IMR-90 (cell line): ENCODE data around the gene ACSL1. TPM values are rescaled to one million over a fixed set of nuclear protein-coding genes. Genes with fewer than 3 reads are reported as not detected.

Source experiments
- ATAC-seq: fragments of 200-7000 bp; cut with Tn5 transposase; 2 replicates; pipeline ENCODE4 v1.9.1; 2020; ENCODE audit warnings: low read depth, mild to moderate bottlenecking, moderate library complexity
- BruUV-seq: library from RNA; stranded (reverse); fragments of 400-500 nt; replicated peaks from 2 replicates; lab custom pipeline; 2021; lab: Mats Ljungman, UMichigan
- CTCF ChIA-PET: fragments of 300-600 bp; formaldehyde crosslinking; extraction: SDS; loops from one replicate; lab custom pipeline; 2021; ENCODE audit warnings: antibody characterized with exemption; lab: Yijun Ruan, JAX
- POLR2A ChIA-PET: fragments of 300-600 bp; sonication (Branson Sonifier 250); formaldehyde crosslinking; loops from one replicate; lab custom pipeline; 2022; ENCODE audit warnings: antibody characterized with exemption; ENCODE audit not compliant: unreplicated experiment; lab: Charles Lee
- DNase-seq: peaks from one replicate; pipeline ENCODE4 v3.0.0; 2013
- H2AFZ ChIP-seq: replicated peaks from 2 replicates; pipeline ENCODE3; 2013; ENCODE audit warnings: low read length, mild to moderate bottlenecking; ENCODE audit not compliant: poor library complexity
- H2AK5ac ChIP-seq: 2 replicates; pipeline ENCODE4 v1.6.1; 2013; ENCODE audit warnings: low read depth, low read length, inconsistent platforms
- H2AK9ac ChIP-seq: replicated peaks from 2 replicates; pipeline ENCODE3; 2013; ENCODE audit warnings: mild to moderate bottlenecking, low read depth, low read length, moderate library complexity; ENCODE audit not compliant: poor library complexity
- H2BK120ac ChIP-seq: 2 replicates; pipeline ENCODE4 v1.6.1; 2013; ENCODE audit warnings: low read depth, low read length, inconsistent platforms
- H2BK15ac ChIP-seq: 3 replicates; pipeline ENCODE4 v1.6.1; 2013; ENCODE audit warnings: low read depth, low read length, inconsistent platforms
- H2BK20ac ChIP-seq: 2 replicates; pipeline ENCODE4 v1.6.1; 2013; ENCODE audit warnings: low read depth, mild to moderate bottlenecking, inconsistent platforms, low read length, moderate library complexity
- H2BK5ac ChIP-seq: 2 replicates; pipeline ENCODE4 v1.6.1; 2013; ENCODE audit warnings: mild to moderate bottlenecking, low read depth, low read length, inconsistent platforms; ENCODE audit not compliant: poor library complexity, severe bottlenecking
- H3K14ac ChIP-seq: replicated peaks from 2 replicates; pipeline ENCODE4 v1.6.1; 2013; ENCODE audit warnings: low read depth, low read length, inconsistent platforms
- H3K18ac ChIP-seq: 2 replicates; pipeline ENCODE4 v1.6.1; 2013; ENCODE audit warnings: low read depth, low read length, control low read depth
- H3K23ac ChIP-seq: 2 replicates; pipeline ENCODE4 v1.6.1; 2013; ENCODE audit warnings: low read depth, low read length, inconsistent platforms
- H3K27ac ChIP-seq: 2 replicates; pipeline ENCODE4 v1.5.1; 2013; ENCODE audit warnings: mild to moderate bottlenecking, control low read depth, low read length; ENCODE audit not compliant: insufficient read depth
- H3K27me3 ChIP-seq: 2 replicates; pipeline ENCODE4 v1.6.1; 2013; ENCODE audit warnings: low read length; ENCODE audit not compliant: control insufficient read depth, insufficient read depth
- H3K36me3 ChIP-seq: 2 replicates; pipeline ENCODE4 v1.6.1; 2013; ENCODE audit warnings: low read length, mixed read lengths; ENCODE audit not compliant: control insufficient read depth, insufficient read depth
- H3K4ac ChIP-seq: 2 replicates; pipeline ENCODE4 v1.6.1; 2013; ENCODE audit warnings: low read depth, low read length, inconsistent platforms
- H3K4me1 ChIP-seq: 2 replicates; pipeline ENCODE4 v1.6.1; 2013; ENCODE audit warnings: low read length, mixed read lengths; ENCODE audit not compliant: control insufficient read depth, insufficient read depth
- H3K4me2 ChIP-seq: 2 replicates; pipeline ENCODE4 v1.6.1; 2013; ENCODE audit warnings: low read depth, mild to moderate bottlenecking, control low read depth, low read length, moderate library complexity
- H3K4me3 ChIP-seq: 2 replicates; pipeline ENCODE4 v1.5.1; 2013; ENCODE audit warnings: low read depth, mild to moderate bottlenecking, control low read depth, low read length, moderate library complexity; ENCODE audit not compliant: insufficient read depth
- H3K56ac ChIP-seq: 2 replicates; pipeline ENCODE4 v1.6.1; 2013; ENCODE audit warnings: low read length, inconsistent platforms; ENCODE audit not compliant: insufficient read depth; ENCODE audit errors: extremely low read depth
- H3K79me1 ChIP-seq, 2 experiments: 2 replicates each; pipeline ENCODE4 v1.6.1; 2013; ENCODE audit warnings: low read length in 2 of 2, inconsistent platforms in 1 of 2, low read depth in 1 of 2
- H3K9ac ChIP-seq: 2 replicates; pipeline ENCODE4 v1.6.1; 2013; ENCODE audit warnings: low read depth, low read length, control low read depth
- H3K9me1 ChIP-seq: 2 replicates; pipeline ENCODE4 v1.6.1; 2013; ENCODE audit warnings: low read length, inconsistent platforms; ENCODE audit not compliant: insufficient read depth
- H3K9me3 ChIP-seq: 2 replicates; pipeline ENCODE4 v1.6.1; 2013; ENCODE audit warnings: low read length; ENCODE audit not compliant: control insufficient read depth, insufficient read depth
- H4K20me1 ChIP-seq: 2 replicates; pipeline ENCODE4 v1.6.1; 2013; ENCODE audit warnings: low read length, inconsistent platforms; ENCODE audit not compliant: insufficient read depth
- H4K5ac ChIP-seq: 2 replicates; pipeline ENCODE4 v1.6.1; 2013; ENCODE audit warnings: mild to moderate bottlenecking, low read depth, low read length, control low read depth
- H4K8ac ChIP-seq, 2 experiments: 2 replicates each; pipeline ENCODE4 v1.6.1; 2013; ENCODE audit warnings: low read depth in 2 of 2, low read length in 2 of 2, control low read depth in 1 of 2, inconsistent platforms in 1 of 2
- H4K91ac ChIP-seq: 2 replicates; pipeline ENCODE4 v1.6.1; 2013; ENCODE audit warnings: low read depth, low read length, inconsistent platforms; ENCODE audit not compliant: insufficient read depth
- MAZ ChIP-seq: IDR thresholded peaks from 2 replicates; pipeline ENCODE4 v1.6.1; 2012; ENCODE audit warnings: low read depth, mild to moderate bottlenecking, low read length, improper control_type of control experiment, moderate library complexity, borderline replicate concordance
- NFE2L2 ChIP-seq: fragments of 150-350 bp; IDR thresholded peaks from 2 replicates; pipeline ENCODE4 v1.6.1; 2016; ENCODE audit warnings: low read depth, mild to moderate bottlenecking, low read length
- WGBS, 2 experiments: methylation state at CpG; one replicate each; pipeline versions ENCODE4 v1.1.5 to v1.1.7; 2013; ENCODE audit warnings: missing lambda C conversion rate in 2 of 2; ENCODE audit not compliant: insufficient read length in 1 of 2; ENCODE audit errors: extremely low coverage in 2 of 2; 5-methylcytosine and 5-hydroxymethylcytosine counted together
- dilution Hi-C: fragments of 300-500 bp; cut with HindIII; formaldehyde crosslinking; loops from one replicate; pipeline ENCODE4 v1.14.3; 2018; ENCODE audit warnings: low sequenced_read_pairs; ENCODE audit not compliant: unreplicated experiment
- in situ Hi-C: fragments of 300-500 bp; cut with MboI; formaldehyde crosslinking; loops from 3 replicates; pipeline ENCODE4 v1.14.3; 2019; ENCODE audit warnings: low sequenced_read_pairs, inconsistent platforms, mixed read lengths
- intact Hi-C: fragments of 100-400 bp; cut with micrococcal nuclease; formaldehyde crosslinking; loops from 2 replicates; pipeline ENCODE4 v1.10.0; 2022
- polyA plus RNA-seq, 3 experiments: library from polyadenylated mRNA; depleted of rRNA; stranded (reverse); fragments of >200 nt; gene quantifications; 2 replicates each; pipeline ENCODE4 v1.2.3, GENCODE V29; 2012; ENCODE audit warnings: low replicate concordance in 1 of 3
- total RNA-seq: library from RNA; depleted of rRNA; stranded (reverse); fragments of >200 nt; gene quantifications from 2 replicates; pipeline ENCODE4 v1.2.3, GENCODE V29; 2012
- TF ChIP-seq, protein P1 (sequence below): fragments of 150-350 bp; IDR thresholded peaks from 2 replicates; pipeline ENCODE4 v1.6.1; 2016; ENCODE audit warnings: low read depth, mild to moderate bottlenecking, low read length, moderate library complexity, borderline replicate concordance
- TF ChIP-seq, protein P2 (sequence below): fragments of 150-350 bp; IDR thresholded peaks from 2 replicates; pipeline ENCODE4 v1.6.1; 2017; ENCODE audit warnings: mild to moderate bottlenecking, antibody characterized with exemption, low read length, low read depth

ACSL1 gene
- total and polyA plus RNA-seq, 2 of the 4 experiments (the other 2 are of a cell fraction) = 14.4 to 26.0 TPM

DNA sequence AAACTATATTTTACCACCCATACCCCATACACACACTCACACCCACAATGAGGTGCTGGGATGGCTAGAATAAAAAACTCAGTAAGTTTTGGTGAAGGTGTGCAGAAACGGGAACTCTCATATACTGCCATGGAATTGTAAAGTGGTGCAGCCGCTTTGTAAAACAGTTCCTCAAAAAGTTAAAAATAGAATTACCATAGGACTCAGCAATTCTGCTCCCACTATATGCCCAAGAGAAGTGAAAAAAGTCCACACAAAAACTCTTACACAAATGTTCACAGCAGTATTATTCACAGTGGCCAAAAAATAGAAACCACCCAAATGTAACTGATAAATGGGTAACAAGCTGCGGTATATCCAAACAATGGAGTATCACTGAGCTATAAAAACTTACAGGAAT lies 98.3 kb downstream of the ACSL1 start:
- H2BK20ac ChIP-seq = no peak overlapping the region
- no peak for ATAC-seq
- POLR2A ChIA-PET = no interaction called here
- H4K8ac ChIP-seq = no peak overlapping the region
- no peaks in the 10 kb centered on the region for H3K27me3 ChIP-seq
- no peaks in the 10 kb centered on the region for H3K9me1 ChIP-seq
- no peak overlapping the region for H4K5ac ChIP-seq
- H2BK5ac ChIP-seq = no peak overlapping the region
- H4K20me1 ChIP-seq = no peaks in the 10 kb centered on the region; the same call in 1 of the 2 replicates
- in situ Hi-C loops = no loop called here
- H3K4me1 ChIP-seq = peaks cover 3% of the 10 kb centered on the region
- no peak overlapping the region for H4K91ac ChIP-seq
- no peak overlapping the region for H3K18ac ChIP-seq
- H3K14ac ChIP-seq = no peak overlapping the region
- H2BK15ac ChIP-seq = no peak overlapping the region
- no TSS peak for BruUV-seq
- no peak overlapping the region for H3K4me2 ChIP-seq
- no peak overlapping the region for H3K27ac ChIP-seq
- no CpG with 5 or more reads among the region's 3 CpGs for WGBS, 2 experiments
- no peak overlapping the region for H3K4me3 ChIP-seq
- no peak for TF ChIP-seq NFE2L2
- TF ChIP-seq MAZ = no peak
- TF ChIP-seq, protein P1, sequence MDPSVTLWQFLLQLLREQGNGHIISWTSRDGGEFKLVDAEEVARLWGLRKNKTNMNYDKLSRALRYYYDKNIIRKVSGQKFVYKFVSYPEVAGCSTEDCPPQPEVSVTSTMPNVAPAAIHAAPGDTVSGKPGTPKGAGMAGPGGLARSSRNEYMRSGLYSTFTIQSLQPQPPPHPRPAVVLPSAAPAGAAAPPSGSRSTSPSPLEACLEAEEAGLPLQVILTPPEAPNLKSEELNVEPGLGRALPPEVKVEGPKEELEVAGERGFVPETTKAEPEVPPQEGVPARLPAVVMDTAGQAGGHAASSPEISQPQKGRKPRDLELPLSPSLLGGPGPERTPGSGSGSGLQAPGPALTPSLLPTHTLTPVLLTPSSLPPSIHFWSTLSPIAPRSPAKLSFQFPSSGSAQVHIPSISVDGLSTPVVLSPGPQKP = no peak
- TF ChIP-seq, protein P2, sequence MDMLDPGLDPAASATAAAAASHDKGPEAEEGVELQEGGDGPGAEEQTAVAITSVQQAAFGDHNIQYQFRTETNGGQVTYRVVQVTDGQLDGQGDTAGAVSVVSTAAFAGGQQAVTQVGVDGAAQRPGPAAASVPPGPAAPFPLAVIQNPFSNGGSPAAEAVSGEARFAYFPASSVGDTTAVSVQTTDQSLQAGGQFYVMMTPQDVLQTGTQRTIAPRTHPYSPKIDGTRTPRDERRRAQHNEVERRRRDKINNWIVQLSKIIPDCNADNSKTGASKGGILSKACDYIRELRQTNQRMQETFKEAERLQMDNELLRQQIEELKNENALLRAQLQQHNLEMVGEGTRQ = no peak
- H2AK9ac ChIP-seq = no peak overlapping the region
- peaks cover 12 to 17% of the 10 kb centered on the region in 2 experiments for H3K79me1 ChIP-seq
- DNase-seq = no peak
- no peak overlapping the region for H3K4ac ChIP-seq
- H2AFZ ChIP-seq = no peak overlapping the region
- no peak overlapping the region for H3K56ac ChIP-seq
- no peaks in the 10 kb centered on the region for H3K9me3 ChIP-seq
- H3K23ac ChIP-seq = no peak overlapping the region
- no peak overlapping the region for H2AK5ac ChIP-seq
- H2BK120ac ChIP-seq = no peak overlapping the region
- intact Hi-C loops = no loop called here
- no peak overlapping the region for H3K9ac ChIP-seq
- dilution Hi-C loops = no loop called here
- peaks cover 2% of the 10 kb centered on the region; the same call in 1 of the 2 replicates for H3K36me3 ChIP-seq
- CTCF ChIA-PET = no interaction called here
